Measurements from ENCODE around the gene CHCHD6. TPM values are rescaled to one million over a fixed set of nuclear protein-coding genes. Genes with fewer than 3 reads are reported as not detected.

The CHCHD6 gene
- total RNA-seq, 1 experiment from 2014 or later: 47.7 TPM

- no peaks in the 10 kb centered on the region for H3K9me2 ChIP-seq (ENCODE audit: insufficient read depth)
- ChIA-PET POLR2A (ENCODE audit: unreplicated experiment) (interaction anchor here (0.6 kb wide), 1 partner anchor 19 kb away, joined by 4 read pairs; no protein-coding TSS in a partner anchor), CTCF (interaction anchor here (0.6 kb wide), 1 partner anchor 143 kb away, joined by 3 read pairs; no protein-coding TSS in a partner anchor)
- no peak overlapping the region for H3K27ac ChIP-seq
- H3K9me3 ChIP-seq (ENCODE audit: insufficient read depth, low read depth): no peaks in the 10 kb centered on the region
- no peak overlapping the region for H3K4me2 ChIP-seq
- H3K79me2 ChIP-seq (ENCODE audit: low read depth): no peaks in the 10 kb centered on the region
- H3K4me3 ChIP-seq: no peak overlapping the region
- H2AFZ ChIP-seq: no peak overlapping the region
- H4K20me1 ChIP-seq (ENCODE audit: insufficient read depth): no peaks in the 10 kb centered on the region; the same call in 1 of the 2 replicates
- no peaks in the 10 kb centered on the region for H3F3A ChIP-seq (ENCODE audit: insufficient read depth, low read depth)
- no peaks in the 10 kb centered on the region for H3K36me3 ChIP-seq (ENCODE audit: low read depth)
- BruUV-seq (replicated peaks): no TSS peak
- intact Hi-C loops (cut with micrococcal nuclease; ENCODE audit: unreplicated experiment): no loop called here
- TF ChIP-seq CTCF (conservative IDR thresholded peaks at IDR 0.05) (no peak), EZH2 (IDR thresholded peaks at IDR 0.05; ENCODE audit: low read depth) (no peak)
- DNase-seq: no peak
- no peaks in the 10 kb centered on the region for H3K27me3 ChIP-seq (ENCODE audit: insufficient read depth, low read depth)
- peaks cover 10% of the 10 kb centered on the region for H3K4me1 ChIP-seq (replicated peaks; ENCODE audit: insufficient read depth)
Measured at GRCh38 chr3:126941721-126942270, 237.8 kb downstream of the CHCHD6 start.

- no peaks in the 10 kb centered on the region for H3K36me3 ChIP-seq (ENCODE audit: low read depth)
- H3K9me3 ChIP-seq (ENCODE audit: insufficient read depth, low read depth): no peaks in the 10 kb centered on the region
- no peaks in the 10 kb centered on the region for H3F3A ChIP-seq (ENCODE audit: insufficient read depth, low read depth)
- H3K4me2 ChIP-seq: no peak overlapping the region
- no peaks in the 10 kb centered on the region; the same call in 1 of the 2 replicates for H4K20me1 ChIP-seq (ENCODE audit: insufficient read depth)
- H3K9me2 ChIP-seq (ENCODE audit: insufficient read depth): no peaks in the 10 kb centered on the region
- no peak overlapping the region for H2AFZ ChIP-seq
- no TSS peak for BruUV-seq (replicated peaks)
- H3K4me3 ChIP-seq: no peak overlapping the region
- intact Hi-C loops (cut with micrococcal nuclease; ENCODE audit: unreplicated experiment): no loop called here
- TF ChIP-seq EZH2 (IDR thresholded peaks at IDR 0.05; ENCODE audit: low read depth) (no peak), CTCF (conservative IDR thresholded peaks at IDR 0.05) (no peak)
- no peak overlapping the region for H3K27ac ChIP-seq
- no peaks in the 10 kb centered on the region for H3K4me1 ChIP-seq (replicated peaks; ENCODE audit: insufficient read depth)
- H3K79me2 ChIP-seq (ENCODE audit: low read depth): no peaks in the 10 kb centered on the region
- POLR2A ChIA-PET (ENCODE audit: unreplicated experiment): interaction anchor here (0.6 kb wide), 1 partner anchor 35 kb away, joined by 3 read pairs; no protein-coding TSS in a partner anchor
- no peaks in the 10 kb centered on the region for H3K27me3 ChIP-seq (ENCODE audit: insufficient read depth, low read depth)
- CTCF ChIA-PET: no interaction called here
- DNase-seq: no peak
Measured at GRCh38 chr3:126944089-126944965, 240.3 kb downstream of the CHCHD6 start.

- no peaks in the 10 kb centered on the region for H3K27me3 ChIP-seq (ENCODE audit: insufficient read depth, low read depth)
- H3K79me2 ChIP-seq (ENCODE audit: low read depth): no peaks in the 10 kb centered on the region
- no peaks in the 10 kb centered on the region for H3K9me3 ChIP-seq (ENCODE audit: insufficient read depth, low read depth)
- ChIA-PET POLR2A (ENCODE audit: unreplicated experiment) (no interaction called here), CTCF (no interaction called here)
- H3K4me1 ChIP-seq (replicated peaks; ENCODE audit: insufficient read depth): no peaks in the 10 kb centered on the region
- H3F3A ChIP-seq (ENCODE audit: insufficient read depth, low read depth): no peaks in the 10 kb centered on the region
- no peak overlapping the region for H3K4me2 ChIP-seq
- H3K36me3 ChIP-seq (ENCODE audit: low read depth): no peaks in the 10 kb centered on the region
- H3K27ac ChIP-seq: no peak overlapping the region
- H3K9me2 ChIP-seq (ENCODE audit: insufficient read depth): no peaks in the 10 kb centered on the region
- no peak overlapping the region for H3K4me3 ChIP-seq
- no peaks in the 10 kb centered on the region; the same call in 1 of the 2 replicates for H4K20me1 ChIP-seq (ENCODE audit: insufficient read depth)
- no TSS peak for BruUV-seq (replicated peaks)
- TF ChIP-seq EZH2 (IDR thresholded peaks at IDR 0.05; ENCODE audit: low read depth) (no peak), CTCF (conservative IDR thresholded peaks at IDR 0.05) (no peak)
- DNase-seq: no peak
- H2AFZ ChIP-seq: no peak overlapping the region
- intact Hi-C loops (cut with micrococcal nuclease; ENCODE audit: unreplicated experiment): no loop called here
Measured at GRCh38 chr3:126945171-126945721, 241.2 kb downstream of the CHCHD6 start.

Data from PC-9 (cell line).